H1 (cell line): ENCODE data around the gene PRSS21. TPM values are rescaled to one million over a fixed set of nuclear protein-coding genes. Genes with fewer than 3 reads are reported as not detected.

Experiments
- CTCF ChIA-PET: fragments of 300-600 bp; sonication (Branson Sonifier 250); formaldehyde crosslinking; loops from one replicate; lab custom pipeline; 2021; ENCODE audit not compliant: partially characterized antibody; lab: Charles Lee
- POLR2A ChIA-PET: fragments of 300-600 bp; sonication (Branson Sonifier 250); formaldehyde crosslinking; loops from one replicate; lab custom pipeline; 2021; ENCODE audit warnings: inconsistent platforms; ENCODE audit not compliant: partially characterized antibody; lab: Charles Lee
- DNase-seq, 2 experiments: peaks; one replicate each; pipeline versions ENCODE4 v3.0.0 to v3.0.0-alpha.2; 2010 to 2022; ENCODE audit warnings: low spot score in 2 of 2, low read depth in 1 of 2, mixed read lengths in 1 of 2
- FAIRE-seq: peaks from 2 replicates; lab custom pipeline; 2011; peaks lifted over from hg19 to GRCh38; lab: Jason Lieb, UNC
- H2AFZ ChIP-seq: 2 replicates; pipeline ENCODE4 v1.8.1; 2012; ENCODE audit warnings: low read length, inconsistent platforms
- H2AK5ac ChIP-seq: 2 replicates; pipeline ENCODE4 v1.6.1; 2013; ENCODE audit warnings: low read depth, low read length
- H2BK120ac ChIP-seq: replicated peaks from 2 replicates; pipeline ENCODE3; 2013; ENCODE audit warnings: low read depth, low read length, inconsistent platforms
- H2BK12ac ChIP-seq: 2 replicates; pipeline ENCODE4 v1.6.1; 2013; ENCODE audit warnings: low read depth, low read length
- H2BK15ac ChIP-seq: 2 replicates; pipeline ENCODE4 v1.6.1; 2013; ENCODE audit warnings: low read length
- H2BK20ac ChIP-seq: 2 replicates; pipeline ENCODE4 v1.6.1; 2013; ENCODE audit warnings: low read length
- H2BK5ac ChIP-seq: 2 replicates; pipeline ENCODE4 v1.6.1; 2013; ENCODE audit warnings: low read depth, low read length
- H3K14ac ChIP-seq: 2 replicates; pipeline ENCODE4 v1.6.1; 2013; ENCODE audit warnings: inconsistent platforms; ENCODE audit not compliant: insufficient read length
- H3K18ac ChIP-seq: 2 replicates; pipeline ENCODE4 v1.6.1; 2013; ENCODE audit warnings: low read length; ENCODE audit errors: extremely low read depth
- H3K23ac ChIP-seq: 2 replicates; pipeline ENCODE4 v1.6.1; 2013; ENCODE audit warnings: inconsistent platforms; ENCODE audit not compliant: insufficient read length
- H3K23me2 ChIP-seq: 2 replicates; pipeline ENCODE4 v1.6.1; 2013; ENCODE audit warnings: low read depth, low read length
- H3K27ac ChIP-seq: 2 replicates; pipeline ENCODE4 v1.6.1; 2011; ENCODE audit warnings: low read depth, low read length, inconsistent platforms
- H3K27me3 ChIP-seq, 4 experiments: replicated peaks in 1 of 4; 1 replicate in 1 of 4; 2 replicates in 3 of 4; pipeline versions ENCODE4 v1.6.1 to v1.8.1; 2011 to 2013; ENCODE audit warnings: low read length in 3 of 4, mild to moderate bottlenecking in 3 of 4, inconsistent platforms in 2 of 4, mixed read lengths in 2 of 4, moderate library complexity in 1 of 4; ENCODE audit not compliant: control insufficient read depth in 3 of 4, insufficient read depth in 3 of 4; ENCODE audit errors: extremely low read depth in 1 of 4
- H3K36me3 ChIP-seq, 4 experiments: 2 replicates each; pipeline versions ENCODE4 v1.6.1 to v1.8.1; 2011 to 2013; ENCODE audit warnings: mild to moderate bottlenecking in 4 of 4, low read length in 3 of 4, moderate library complexity in 2 of 4, control low read depth in 1 of 4, inconsistent platforms in 1 of 4; ENCODE audit not compliant: insufficient read depth in 4 of 4, control insufficient read depth in 2 of 4
- H3K4ac ChIP-seq: replicated peaks from 2 replicates; pipeline ENCODE3; 2013; ENCODE audit warnings: low read length, low read depth, mixed read lengths, inconsistent platforms; ENCODE audit not compliant: insufficient read length
- H3K4me1 ChIP-seq, 4 experiments: replicated peaks in 1 of 4; 1 replicate in 1 of 4; 2 replicates in 3 of 4; pipeline versions ENCODE4 v1.6.1 to v1.8.1; 2011 to 2013; ENCODE audit warnings: low read length in 3 of 4, inconsistent platforms in 2 of 4, mixed read lengths in 1 of 4; ENCODE audit not compliant: insufficient read depth in 4 of 4, control insufficient read depth in 3 of 4
- H3K4me2 ChIP-seq, 2 experiments: 2 replicates each; pipeline versions ENCODE4 v1.6.1 to v1.8.1; 2011 to 2013; ENCODE audit warnings: low read depth in 2 of 2, low read length in 2 of 2, control low read depth in 1 of 2, inconsistent platforms in 1 of 2, mild to moderate bottlenecking in 1 of 2; ENCODE audit not compliant: insufficient read depth in 1 of 2
- H3K4me3 ChIP-seq, 4 experiments: fragments of 200-600, 300-600 bp in 1 of 4; sonication (generic), shearing (Covaris generic), sonication (Bioruptor Twin) in 1 of 4; 2 replicates each; pipeline versions ENCODE4 v1.5.1 to v1.8.1; 2011 to 2016; ENCODE audit warnings: low read length in 4 of 4, low read depth in 3 of 4, control low read depth in 2 of 4, inconsistent platforms in 2 of 4, mild to moderate bottlenecking in 2 of 4, mixed read lengths in 1 of 4, moderate library complexity in 1 of 4; ENCODE audit not compliant: insufficient read depth in 2 of 4; ENCODE audit errors: extremely low read depth in 1 of 4
- H3K56ac ChIP-seq: replicated peaks from 2 replicates; pipeline ENCODE3; 2013; ENCODE audit warnings: low read depth, mild to moderate bottlenecking, mixed read lengths, low read length, inconsistent platforms; ENCODE audit not compliant: insufficient read length
- H3K79me1 ChIP-seq: 2 replicates; pipeline ENCODE4 v1.6.1; 2013; ENCODE audit warnings: low read depth, low read length, control low read depth
- H3K79me2 ChIP-seq, 2 experiments: 2 replicates each; pipeline versions ENCODE4 v1.6.1 to v1.8.1; 2012 to 2013; ENCODE audit warnings: low read length in 2 of 2, mild to moderate bottlenecking in 2 of 2, inconsistent platforms in 1 of 2; ENCODE audit not compliant: insufficient read depth in 2 of 2, control insufficient read depth in 1 of 2
- H3K9ac ChIP-seq, 4 experiments: replicated peaks in 1 of 4; 1 replicate in 1 of 4; 2 replicates in 3 of 4; pipeline versions ENCODE4 v1.6.1 to v1.8.1; 2011 to 2013; ENCODE audit warnings: low read depth in 3 of 4, low read length in 3 of 4, control low read depth in 2 of 4, mild to moderate bottlenecking in 2 of 4, moderate library complexity in 2 of 4, inconsistent platforms in 1 of 4; ENCODE audit errors: extremely low read depth in 1 of 4
- H3K9me3 ChIP-seq, 2 experiments: 2 replicates each; pipeline versions ENCODE4 v1.6.1 to v1.8.1; 2012 to 2013; ENCODE audit warnings: mild to moderate bottlenecking in 2 of 2, moderate library complexity in 2 of 2, control low read depth in 1 of 2, inconsistent platforms in 1 of 2, low read depth in 1 of 2, low read length in 1 of 2, mixed read lengths in 1 of 2; ENCODE audit not compliant: insufficient read depth in 2 of 2
- H4K20me1 ChIP-seq, 2 experiments: replicated peaks in 1 of 2; 2 replicates each; pipeline versions ENCODE3 to v1.8.1; 2011 to 2013; ENCODE audit warnings: inconsistent platforms in 2 of 2, low read length in 2 of 2, mild to moderate bottlenecking in 1 of 2; ENCODE audit not compliant: insufficient read depth in 2 of 2, control insufficient read depth in 1 of 2
- H4K5ac ChIP-seq: 2 replicates; pipeline ENCODE4 v1.6.1; 2013; ENCODE audit warnings: low read length, low read depth, mixed read lengths, inconsistent platforms; ENCODE audit not compliant: insufficient read length
- H4K8ac ChIP-seq: 2 replicates; pipeline ENCODE4 v1.8.0; 2013; ENCODE audit warnings: mild to moderate bottlenecking, moderate library complexity, low read length, inconsistent platforms; ENCODE audit not compliant: insufficient read depth; ENCODE audit errors: extremely low read depth
- H4K91ac ChIP-seq: replicated peaks from 2 replicates; pipeline ENCODE3; 2013; ENCODE audit warnings: low read length, mixed read lengths, inconsistent platforms; ENCODE audit not compliant: insufficient read length
- ASH2L ChIP-seq: fragments of 200-600, 300-600 bp; sonication (generic); IDR thresholded peaks from one replicate; pipeline ENCODE4 v1.7.1; 2017; ENCODE audit warnings: low read length
- JUN ChIP-seq: IDR thresholded peaks from 2 replicates; pipeline ENCODE4 v1.6.1; 2011; ENCODE audit warnings: low read depth, mild to moderate bottlenecking, improper control_type of control experiment, low read length
- JUND ChIP-seq: IDR thresholded peaks from 2 replicates; pipeline ENCODE4 v1.6.1; 2011; ENCODE audit warnings: mild to moderate bottlenecking, improper control_type of control experiment, low read length
- WGBS, 2 experiments: shearing (Covaris generic) in 1 of 2; methylation state at CpG; one replicate each; pipeline versions ENCODE4 v1.1.6 to v1.1.7; 2013 to 2015; ENCODE audit warnings: low lambda C conversion rate in 2 of 2, mixed read lengths in 2 of 2, inconsistent platforms in 1 of 2, low coverage in 1 of 2, missing lambda C conversion rate in 1 of 2; ENCODE audit not compliant: insufficient replicate concordance in 2 of 2, insufficient coverage in 1 of 2, insufficient read length in 1 of 2; ENCODE audit errors: extremely low coverage in 1 of 2, missing lambda C conversion rate in 1 of 2; 5-methylcytosine and 5-hydroxymethylcytosine counted together
- polyA plus RNA-seq, 7 experiments: library from polyadenylated mRNA; depleted of rRNA in 3 of 7; stranded (reverse) in 5 of 7; unstranded in 2 of 7; fragments of >200 nt in 5 of 7; fragments of 200-250 nt in 2 of 7; gene quantifications; 1 replicate in 5 of 7; 2 replicates in 1 of 7; 4 replicates in 1 of 7; pipeline versions ENCODE4 v1.2.1 to v1.2.3, GENCODE V29; 2011 to 2013; ENCODE audit warnings: missing spikeins in 2 of 7, mixed read lengths in 2 of 7
- total RNA-seq: library from RNA; stranded (reverse); fragmentation: NEBNext Ultra II Directional; extraction: Animal tissue kit (Norgen Biotek cat#: 25700); gene quantifications from 2 replicates; pipeline ENCODE4 v1.2.1, GENCODE V29; 2021

Gene PRSS21
- total and polyA plus RNA-seq, 2 of the 8 experiments (the other 6 are each of a cell fraction or from before 2014, with no cell fraction given), result 0.76 to 1.0 TPM

DNA sequence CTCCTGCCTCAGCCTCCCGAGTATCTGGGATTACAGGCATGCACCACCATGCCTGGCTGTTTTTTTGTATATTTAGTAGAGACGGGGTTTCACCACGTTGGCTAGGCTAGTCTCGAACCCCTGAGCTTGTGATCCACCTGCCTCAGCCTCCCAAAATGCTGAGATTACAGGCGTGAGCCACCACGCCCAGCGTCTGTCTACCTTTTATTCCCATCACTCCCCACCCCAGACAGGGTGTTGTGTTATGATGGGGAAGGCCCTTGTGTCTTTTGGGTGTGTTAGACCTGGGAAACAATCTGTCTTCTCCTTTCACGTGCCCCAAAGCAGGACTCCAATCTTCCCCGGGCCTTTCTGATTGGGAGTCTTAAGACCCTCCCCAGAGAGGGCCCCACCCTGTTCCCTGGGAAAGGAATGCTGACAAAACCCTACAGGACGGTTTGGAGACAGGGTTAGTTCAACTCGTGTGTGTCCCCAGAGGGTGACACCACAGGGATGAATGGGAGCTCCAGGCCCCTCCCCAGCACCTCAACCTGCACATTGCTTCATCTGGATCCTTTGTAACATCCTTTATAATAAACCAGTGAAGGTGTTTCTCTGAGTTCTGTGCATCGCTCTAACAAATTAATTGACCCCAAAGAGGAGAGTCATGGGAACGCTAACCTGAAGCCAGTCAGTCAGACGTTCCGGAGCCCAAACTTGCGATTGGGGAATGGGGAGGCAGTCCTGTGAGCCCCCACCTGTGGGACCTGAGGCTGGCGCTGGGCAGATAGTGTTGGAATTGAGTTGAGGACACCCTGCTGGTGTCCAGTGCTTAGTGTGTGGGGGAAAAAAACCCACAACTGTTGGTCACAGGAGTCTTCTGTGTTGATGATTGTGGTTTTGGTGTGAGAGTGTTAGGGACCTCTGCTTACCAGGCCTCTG lies 36.8 kb upstream of the PRSS21 start:
- Histone ChIP-seq H2BK15ac (no peak overlapping the region), H3K4ac (no peak overlapping the region), H3K9ac (no peak overlapping the region), H3K23me2 (peaks cover 10% of the 10 kb centered on the region; the same call in 1 of the 2 replicates), H2AFZ (no peak overlapping the region), H2BK5ac (no peak overlapping the region), H4K5ac (no peak overlapping the region), H3K4me1 (peaks cover 0 to 4% (median under 1%) of the 10 kb centered on the region in 4 experiments; a peak in 5 of 7 replicates), H3K18ac (no peak overlapping the region), H2AK5ac (0 out of 2 replicates have a peak overlapping the region, but pooled peaks have one; percentile 13), H3K23ac (no peak overlapping the region), H4K91ac (no peak overlapping the region), H3K27ac (no peak overlapping the region), H2BK12ac (no peak overlapping the region)
- no peak for DNase-seq
- CTCF ChIA-PET, result no interaction called here
- no peak for TF ChIP-seq JUN
- no peak for TF ChIP-seq JUND
- TF ChIP-seq ASH2L, result no peak
- TF ChIP-seq, all 59 proteins: peak for 0
- no peak overlapping the region for H3K4me2 ChIP-seq
- FAIRE-seq, result no peak
- peaks cover 8% of the 10 kb centered on the region; the same call in 1 of the 2 replicates for H3K79me1 ChIP-seq
- H4K8ac ChIP-seq, result peak overlapping the region; percentile 36; the same call in 1 of the 2 replicates
- H3K14ac ChIP-seq, result no peak overlapping the region
- H3K9me3 ChIP-seq, result no peaks in the 10 kb centered on the region
- H3K56ac ChIP-seq, result no peak overlapping the region
- POLR2A ChIA-PET, result interaction anchor here (1.0 to 9.5 kb wide), 4 partner anchors 12 to 28 kb away, joined by 3 to 180 read pairs (median 26); partner anchors contain the start of gene SRRM2
- 73% methylated on average over 17 of the region's 17 CpGs; no CpG with 5 or more reads in 1 of the 2 experiments for WGBS, 2 experiments
- peaks cover 0 to 6% (median under 1%) of the 10 kb centered on the region in 4 experiments; a peak in 2 of 8 replicates for H3K36me3 ChIP-seq
- H3K79me2 ChIP-seq, result peaks cover 12 to 21% of the 10 kb centered on the region in 2 experiments
- H2BK20ac ChIP-seq, result no peak overlapping the region
- peaks cover 0 to 3% (median 0%) of the 10 kb centered on the region in 4 experiments; a peak in 1 of 7 replicates for H3K27me3 ChIP-seq
- no peak overlapping the region for H3K4me3 ChIP-seq
- H4K20me1 ChIP-seq, result peaks cover 0 to 3% of the 10 kb centered on the region in 2 experiments
- H2BK120ac ChIP-seq, result no peak overlapping the region
